HG03280 (cell line): ENCODE data around the gene CLEC14A.

Experiments used
- ATAC-seq: cut with Tn5 transposase; IDR thresholded peaks from one replicate; pipeline ENCODE4 v1.9.1; 2021; ENCODE audit warnings: mild to moderate bottlenecking, moderate library complexity; ENCODE audit not compliant: unreplicated experiment

The CLEC14A gene

GRCh38 chr14:38255673-38256532, at the start of gene CLEC14A:
CLEC14A (minus strand) TSS chr14:38256093; CDS start chr14:38256022, 71 bp downstream.
- ATAC-seq: no peak

GRCh38 chr14:38302966-38303365, 47.1 kb upstream of the CLEC14A start:
- ATAC-seq: no peak

- ATAC-seq: no peak
Measured at GRCh38 chr14:38302034-38302433, 46.1 kb upstream of the CLEC14A start.

- ATAC-seq: no peak
Measured at GRCh38 chr14:38297681-38298080, 41.8 kb upstream of the CLEC14A start.

- ATAC-seq: no peak
Measured at GRCh38 chr14:38291681-38292467, 36.0 kb upstream of the CLEC14A start.

- ATAC-seq: no peak
Measured at GRCh38 chr14:38290601-38291188, 34.8 kb upstream of the CLEC14A start.

- no peak for ATAC-seq
Measured at GRCh38 chr14:38286452-38286851, 30.6 kb upstream of the CLEC14A start.

- no peak for ATAC-seq
Measured at GRCh38 chr14:38285962-38286361, 30.1 kb upstream of the CLEC14A start.

GRCh38 chr14:38282936-38283335, 27.0 kb upstream of the CLEC14A start:
- ATAC-seq: no peak

- no peak for ATAC-seq
Measured at GRCh38 chr14:38280081-38280480, 24.2 kb upstream of the CLEC14A start.

GRCh38 chr14:38279572-38279971, 23.7 kb upstream of the CLEC14A start:
- ATAC-seq: no peak

- no peak for ATAC-seq
Measured at GRCh38 chr14:38278035-38278434, 22.1 kb upstream of the CLEC14A start.

GRCh38 chr14:38262844-38263243, 7.0 kb upstream of the CLEC14A start:
- no peak for ATAC-seq

GRCh38 chr14:38261620-38262019, 5.7 kb upstream of the CLEC14A start:
- no peak for ATAC-seq

- ATAC-seq: no peak
Measured at GRCh38 chr14:38257507-38257906, 1.6 kb upstream of the CLEC14A start.

GRCh38 chr14:38256533-38256840, 594 bp upstream of the CLEC14A start:
- no peak for ATAC-seq

- ATAC-seq: no peak
Measured at GRCh38 chr14:38255408-38255672, 553 bp downstream of the CLEC14A start.

- ATAC-seq: no peak
Measured at GRCh38 chr14:38254571-38255407, 1.1 kb downstream of the CLEC14A start.

GRCh38 chr14:38253676-38254075, 2.2 kb downstream of the CLEC14A start:
- no peak for ATAC-seq

GRCh38 chr14:38252066-38252710, 3.7 kb downstream of the CLEC14A start:
- ATAC-seq: no peak

GRCh38 chr14:38250331-38250730, 5.6 kb downstream of the CLEC14A start:
- ATAC-seq: no peak
